ENCODE results near the gene POLR2E. TPM values are rescaled to one million over a fixed set of nuclear protein-coding genes. Genes with fewer than 3 reads are reported as not detected.

POLR2E gene
- total and polyA plus RNA-seq, 9 of the 15 experiments (the other 6 are each of a cell fraction or from before 2014, with no cell fraction given) = 3.4 to 413 (median 244) TPM

GRCh38 chr19:1037621-1038064, 57.5 kb downstream of the POLR2E start:
- Histone ChIP-seq H3K4me1 (replicated peaks in 1 of 2; ENCODE audit: control insufficient read depth in 2 of 2, insufficient read depth in 2 of 2, low read length in 2 of 2) (peaks cover 28 to 61% of the 10 kb centered on the region in 2 experiments), H3K9ac (ENCODE audit: insufficient read depth in 1 of 2, low read depth in 2 of 2, low read length in 2 of 2) (peak overlapping the region; percentile 12 to 65; a peak in 3 of 4 replicates), H3K27me3 (ENCODE audit: control insufficient read depth in 2 of 2, insufficient read depth in 2 of 2, low read length in 2 of 2) (no peaks in the 10 kb centered on the region), H3K9me3 (replicated peaks; ENCODE audit: control insufficient read depth, insufficient read depth, low read depth, low read length) (no peaks in the 10 kb centered on the region), H3K79me2 (ENCODE audit: control insufficient read depth, insufficient read depth, low read length) (peaks cover 25% of the 10 kb centered on the region), H2AFZ (ENCODE audit: low read depth, low read length) (no peak overlapping the region), H3K36me3 (ENCODE audit: control insufficient read depth, insufficient read depth, low read length) (peaks cover 43% of the 10 kb centered on the region), H3K27ac (ENCODE audit: extremely low read depth, low read depth, low read length) (peak overlapping the region; percentile 71), H3K4me3 (no peak overlapping the region), H4K20me1 (replicated peaks; ENCODE audit: control insufficient read depth, insufficient read depth, low read length) (no peaks in the 10 kb centered on the region), H3K4me2 (ENCODE audit: insufficient read depth, low read length) (peak overlapping the region; percentile 51; the same call in 1 of the 2 replicates), H3K9me1 (ENCODE audit: control insufficient read depth, insufficient read depth, low read length) (no peaks in the 10 kb centered on the region)
- DNase-seq (ENCODE audit: extremely low read depth in 1 of 4, low spot score in 3 of 4) (no peak), ATAC-seq (no peak), FAIRE-seq (no peak)
- no TSS peak for BruUV-seq (replicated peaks)
- CTCF ChIA-PET (ENCODE audit: low intra/inter-chr PET ratio) = no interaction called here
- POLR2A ChIA-PET = interaction anchor here (11.0 kb wide), 1 partner anchor 8 kb away, joined by 176 read pairs; the partner anchor contains the start of gene CNN2
- intact Hi-C loops (cut with micrococcal nuclease) = no loop called here
- in situ Hi-C loops (cut with MboI) = no loop called here
- 72% methylated on average over 16 of the region's 22 CpGs for WGBS (ENCODE audit: insufficient coverage, low coverage, missing lambda C conversion rate)
- no peak for TF ChIP-seq TRIM25 (IDR thresholded peaks at IDR 0.05; ENCODE audit: borderline replicate concordance)
- no peak for TF ChIP-seq ZNF445 (CRISPR knock-in tag; IDR thresholded peaks at IDR 0.05; ENCODE audit: low read depth)
- TF ChIP-seq PKNOX1 (IDR thresholded peaks at IDR 0.05) = peak; percentile 41
- no peak for TF ChIP-seq AFF4 (CRISPR knock-in tag; IDR thresholded peaks at IDR 0.05)
- TF ChIP-seq BCOR (IDR thresholded peaks at IDR 0.05) = peak; percentile 51; the same call in 1 of the 2 replicates
- peak; percentile 57; the same call in 1 of the 2 replicates for TF ChIP-seq POLR2G (IDR thresholded peaks at IDR 0.05; ENCODE audit: low read depth, low read length)
- no peak for TF ChIP-seq ZNF512 (tag; IDR thresholded peaks at IDR 0.05)
- peak; percentile 75 for TF ChIP-seq RBM25 (IDR thresholded peaks at IDR 0.05; ENCODE audit: low read depth, low read length, severe bottlenecking)
- TF ChIP-seq ID3 (CRISPR knock-in tag; IDR thresholded peaks at IDR 0.05) = no peak
- no peak for TF ChIP-seq ID3 (tag; IDR thresholded peaks at IDR 0.05)
- TF ChIP-seq OTX1 (CRISPR knock-in tag; IDR thresholded peaks at IDR 0.05) = no peak
- no peak for TF ChIP-seq E2F5 (CRISPR knock-in tag; IDR thresholded peaks at IDR 0.05)
- TF ChIP-seq KDM1A (IDR thresholded peaks at IDR 0.05) = no peak

All from K562 (cell line).